NCI-H774 (cell line): ENCODE results near the gene RSPH1.

Experiments
- DNase-seq: peaks from one replicate; lab custom pipeline; 2025; lab: John Stamatoyannopoulos, UW

The RSPH1 gene

GRCh38 chr21:42513151-42513984 is 17.3 kb upstream of the RSPH1 start, which contains the start of gene SLC37A1:
SLC37A1 (plus strand) TSS chr21:42513852; CDS start chr21:42518455, 4,603 bp downstream.
- DNase-seq, result no peak

- DNase-seq, result no peak
These were observed 16.5 kb upstream of the RSPH1 start for GRCh38 chr21:42512346-42513034.

GRCh38 chr21:42509244-42509643 is 13.2 kb upstream of the RSPH1 start:
- DNase-seq, result no peak

GRCh38 chr21:42508371-42508770 is 12.3 kb upstream of the RSPH1 start:
- no peak for DNase-seq

GRCh38 chr21:42507418-42507817 is 11.4 kb upstream of the RSPH1 start:
- no peak for DNase-seq

- DNase-seq, result no peak
These were observed 9.2 kb upstream of the RSPH1 start for GRCh38 chr21:42505090-42505726.

GRCh38 chr21:42503711-42504110 is 7.7 kb upstream of the RSPH1 start:
- no peak for DNase-seq

- no peak for DNase-seq
These were observed 4.7 kb upstream of the RSPH1 start for GRCh38 chr21:42500736-42501135.

GRCh38 chr21:42500225-42500624 is 4.2 kb upstream of the RSPH1 start:
- DNase-seq, result no peak

- no peak for DNase-seq
These were observed 3.6 kb upstream of the RSPH1 start for GRCh38 chr21:42499444-42500112.

GRCh38 chr21:42498012-42498411 is 2.0 kb upstream of the RSPH1 start:
- DNase-seq, result no peak

GRCh38 chr21:42496839-42497202 is 797 bp upstream of the RSPH1 start:
- DNase-seq, result no peak

GRCh38 chr21:42495765-42496119 is 282 bp downstream of the RSPH1 start:
- no peak for DNase-seq

GRCh38 chr21:42495027-42495426 is 997 bp downstream of the RSPH1 start:
- no peak for DNase-seq

- no peak for DNase-seq
These were observed 2.6 kb downstream of the RSPH1 start for GRCh38 chr21:42493109-42494060.

- DNase-seq, result no peak
These were observed 3.8 kb downstream of the RSPH1 start for GRCh38 chr21:42492201-42492600.

GRCh38 chr21:42491328-42491727 is 4.7 kb downstream of the RSPH1 start:
- no peak for DNase-seq

GRCh38 chr21:42490720-42491119 is 5.3 kb downstream of the RSPH1 start:
- DNase-seq, result no peak

GRCh38 chr21:42489991-42490390 is 6.0 kb downstream of the RSPH1 start:
- DNase-seq, result no peak

GRCh38 chr21:42489006-42489563 is 6.9 kb downstream of the RSPH1 start:
- no peak for DNase-seq

- DNase-seq, result no peak
These were observed 9.5 kb downstream of the RSPH1 start for GRCh38 chr21:42486531-42486930.
